ENCODE results near the gene KCNAB1.

DNA sequence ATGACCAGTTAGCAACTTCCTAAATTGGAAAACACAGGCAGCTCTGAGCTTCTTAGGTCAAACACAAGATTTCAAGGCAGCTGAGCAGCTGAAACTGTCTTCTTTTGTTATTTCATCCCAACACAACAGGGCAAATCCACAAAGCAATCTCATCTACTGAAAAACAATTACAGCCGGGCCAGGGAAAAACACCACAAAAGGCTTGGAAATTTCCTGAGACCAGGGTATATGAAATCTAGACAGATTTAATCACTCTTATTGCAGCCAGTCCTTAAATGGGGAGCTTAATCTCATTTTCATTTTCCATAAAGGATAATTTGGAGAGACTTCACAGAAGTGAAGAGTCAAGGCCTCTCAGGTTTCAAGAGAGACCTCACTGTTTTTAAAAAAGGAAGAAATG lies 252.7 kb downstream of the KCNAB1 start:
- no peak for TF ChIP-seq CTCF (conservative IDR thresholded peaks at IDR 0.05; ENCODE audit: low read length)
- TF ChIP-seq EZH2phosphoT487 (IDR thresholded peaks at IDR 0.05; ENCODE audit: borderline replicate concordance), result no peak

All from Loucy (cell line).